HG03064 (cell line): ENCODE measurements around the gene IER2.
A peak's percentile ranks its signal among the peaks of the same experiment; 100 is the strongest.
"Not testable (repeated sequence)": the region's sequence is repeated elsewhere in the genome, so short reads cannot be mapped to it uniquely, and the experiment has no call there.

Experiments used
- ATAC-seq: cut with Tn5 transposase; IDR thresholded peaks from one replicate; pipeline ENCODE4 v1.9.1; 2021; ENCODE audit warnings: low read depth; ENCODE audit not compliant: unreplicated experiment

Gene IER2

DNA sequence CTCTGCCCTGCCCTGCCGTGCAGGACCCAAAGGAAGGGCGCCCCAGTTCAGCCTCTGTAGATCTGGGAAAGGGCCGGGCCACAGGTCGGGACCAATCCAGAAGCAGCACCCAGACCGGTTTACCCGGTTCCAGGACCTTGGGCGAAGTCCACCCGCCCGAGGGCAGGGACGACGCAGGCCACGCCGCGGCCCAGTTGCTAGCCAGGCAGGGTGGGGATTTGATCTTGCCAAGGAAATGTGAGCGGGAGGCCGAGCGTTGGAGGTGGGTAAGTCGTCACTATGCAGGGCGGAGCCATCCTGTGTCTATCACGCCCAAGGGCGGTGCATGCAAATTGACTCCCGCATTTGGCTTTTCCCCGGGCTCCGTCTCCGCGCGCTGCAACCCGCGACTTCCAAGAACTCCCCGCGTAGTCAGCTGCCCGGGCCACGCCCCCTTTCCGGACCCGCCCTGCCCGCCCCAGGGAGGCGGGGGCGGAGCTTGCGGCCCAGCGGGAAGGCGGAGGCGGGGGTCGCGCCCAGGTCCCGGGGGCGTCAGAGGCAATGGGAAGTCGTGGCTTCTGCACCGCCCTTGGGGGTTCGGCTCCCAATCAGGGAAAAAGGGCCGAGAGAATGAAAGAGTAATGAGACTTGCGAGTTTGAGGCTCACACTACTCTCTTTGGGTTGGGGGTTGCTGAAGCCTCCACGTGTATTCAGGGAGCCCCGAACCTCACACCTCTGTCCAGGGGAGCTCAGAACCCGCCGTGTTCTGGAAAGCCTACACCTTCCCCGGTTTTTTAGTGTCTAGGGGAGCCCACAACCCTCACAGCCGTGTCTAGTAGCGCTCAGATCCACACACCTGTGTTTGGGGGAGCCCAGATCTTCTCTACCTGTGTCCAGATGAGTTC is 12.8 kb downstream of the IER2 start:
- ATAC-seq = peak; percentile 46

DNA sequence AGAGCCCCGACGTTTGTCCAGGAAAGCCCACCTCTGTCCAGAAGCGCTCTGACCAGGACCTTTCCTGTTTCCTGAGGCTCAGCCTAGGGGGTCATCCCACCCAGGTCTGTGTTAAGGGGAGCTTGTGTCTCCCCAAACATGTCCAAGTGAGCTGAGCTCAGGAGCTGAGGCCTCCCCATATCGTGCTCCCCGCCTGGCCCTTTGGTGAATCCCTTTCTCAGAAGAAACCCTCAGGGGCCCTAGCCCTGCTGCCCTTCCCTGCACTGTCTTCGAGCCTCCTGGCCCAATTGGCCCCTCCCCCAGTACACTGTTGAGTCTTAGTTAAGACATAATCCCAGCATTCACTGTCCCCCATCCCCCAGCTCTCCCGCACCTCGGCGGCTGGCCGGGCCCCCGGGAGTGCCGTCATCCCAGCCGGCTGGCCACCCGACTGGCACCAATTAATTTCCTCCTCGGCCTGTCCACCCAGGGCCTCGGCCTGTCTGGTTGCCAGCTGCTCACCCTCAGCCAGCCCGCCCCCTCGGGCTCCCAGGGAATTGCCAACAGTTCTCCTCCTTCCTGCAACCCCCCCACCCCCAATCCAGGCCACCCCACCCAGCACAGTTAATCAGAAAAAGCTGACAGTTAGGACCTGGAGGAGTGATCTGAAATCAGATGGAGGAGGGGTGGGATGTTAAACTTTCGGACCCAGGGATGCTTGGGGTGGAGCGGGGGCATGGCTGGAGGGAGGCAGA is 13.6 kb downstream of the IER2 start:
- ATAC-seq = no peak

DNA sequence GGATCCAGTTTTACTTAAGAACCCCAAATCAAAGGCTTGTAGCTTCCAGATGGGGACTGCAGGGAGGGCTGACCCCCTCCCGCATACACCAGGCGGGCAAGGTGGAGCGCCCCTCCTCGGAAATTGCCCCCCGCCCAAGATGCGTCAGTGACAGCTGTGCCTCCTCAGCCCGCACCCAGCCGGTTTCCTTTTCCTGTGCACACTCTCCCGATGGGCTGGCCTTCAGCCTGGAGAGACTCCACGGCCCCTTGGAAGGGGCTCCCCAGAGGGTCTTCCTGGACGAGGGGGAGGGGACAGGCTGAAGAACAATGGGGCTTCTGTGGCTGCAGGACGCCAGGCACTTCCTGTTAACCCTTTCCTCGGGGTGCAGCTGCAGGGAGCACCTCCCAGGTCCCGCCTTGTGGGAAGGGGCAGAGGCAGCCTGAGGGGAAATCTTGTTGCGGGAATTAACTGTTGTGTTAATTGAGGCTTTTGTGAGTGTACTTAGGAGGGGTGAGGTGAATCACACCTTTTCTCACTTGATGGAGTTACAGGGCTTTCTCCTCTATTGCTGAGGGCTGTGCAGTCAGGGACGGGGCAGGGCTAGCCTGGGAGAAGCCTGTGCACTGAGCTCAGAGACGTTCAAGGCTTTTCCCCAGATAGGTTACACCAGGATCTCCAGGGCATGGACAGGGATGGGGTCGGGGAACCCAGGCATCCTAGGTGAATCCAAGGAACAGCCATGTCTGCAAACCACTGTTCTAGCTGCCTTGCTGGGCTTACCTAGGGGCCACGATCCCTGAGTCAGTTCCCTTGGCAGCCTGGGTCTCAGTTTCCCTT is 14.3 kb downstream of the IER2 start:
- ATAC-seq = no peak

DNA sequence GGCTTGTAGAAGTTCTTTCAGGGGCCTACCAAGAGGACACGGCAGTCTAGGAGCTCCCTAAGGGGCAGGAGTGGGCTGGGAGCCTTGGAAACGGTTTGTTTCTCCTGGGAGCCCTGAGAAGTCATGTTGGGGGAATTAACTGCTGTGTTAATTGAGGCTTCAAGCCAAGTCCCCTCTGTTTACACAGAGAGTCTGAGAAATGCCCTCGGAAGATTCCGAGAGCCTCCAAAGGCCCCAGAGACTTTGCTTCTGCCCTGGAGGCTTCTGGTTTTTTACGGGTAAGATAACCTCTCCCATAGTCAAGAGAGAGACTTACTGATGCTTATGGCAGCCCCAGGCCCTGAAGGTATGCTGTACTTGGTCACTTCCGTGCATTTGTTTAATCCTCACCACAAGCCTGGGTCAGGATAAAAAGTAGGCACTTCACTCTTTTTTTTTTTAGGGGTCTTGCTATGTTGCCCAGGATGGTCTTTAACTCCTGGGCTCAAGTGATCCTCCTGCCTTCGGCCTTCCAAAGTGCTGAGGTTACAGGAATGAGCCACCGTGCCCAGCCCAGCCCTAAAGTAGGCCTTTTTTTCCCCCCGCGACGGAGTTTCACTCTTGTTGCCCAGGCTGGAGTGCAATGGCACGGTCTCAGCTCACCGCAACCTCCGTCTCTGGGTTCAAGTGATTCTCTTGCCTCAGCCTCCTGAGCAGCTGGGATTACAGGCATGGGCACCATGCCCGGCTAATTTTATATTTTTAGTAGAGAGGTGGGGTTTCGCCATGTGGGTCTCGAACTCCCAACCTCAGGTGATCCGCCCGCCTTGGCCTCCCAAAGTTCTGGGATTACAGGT is 15.2 kb downstream of the IER2 start:
- no peak for ATAC-seq

DNA sequence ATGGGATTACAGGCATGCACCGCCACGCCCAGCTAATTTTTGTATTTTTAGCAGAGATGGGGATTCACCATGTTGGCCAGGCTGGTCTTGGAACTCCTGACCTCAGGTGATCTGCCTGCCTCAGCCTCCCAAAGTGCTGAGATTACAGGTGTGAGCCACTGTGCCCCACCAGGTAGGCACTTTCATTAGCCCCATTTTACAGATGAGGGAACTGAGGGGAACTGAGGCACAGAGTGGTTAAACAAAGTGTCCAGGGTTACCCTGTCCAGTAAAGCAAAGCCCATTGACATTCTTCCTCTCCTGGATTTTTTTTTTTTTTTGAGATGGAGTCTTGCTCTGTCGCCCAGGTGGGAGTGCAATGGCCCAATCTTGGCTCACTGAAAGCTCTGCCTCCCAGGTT is 15.9 kb downstream of the IER2 start:
- ATAC-seq = not testable (repeated sequence)

DNA sequence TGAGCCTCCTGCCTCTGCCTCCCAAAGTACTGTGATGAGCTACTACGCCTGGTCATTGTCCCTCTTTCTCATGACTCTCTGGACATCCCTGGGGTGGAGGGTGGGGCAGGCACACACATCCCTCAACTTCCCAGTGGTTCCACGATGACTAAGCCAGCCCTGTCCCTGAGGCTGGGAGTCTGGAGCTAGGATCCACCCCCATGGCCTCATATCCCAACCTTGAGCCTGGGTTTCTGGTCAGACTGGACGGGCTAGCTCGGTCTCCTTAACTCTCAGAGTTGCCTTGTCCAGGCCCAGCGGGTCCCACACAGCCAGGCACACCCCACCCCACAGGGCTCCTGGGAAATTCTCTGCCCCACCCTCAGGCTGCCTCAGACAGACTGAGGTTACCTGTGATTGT is 19.6 kb downstream of the IER2 start:
- ATAC-seq = no peak

DNA sequence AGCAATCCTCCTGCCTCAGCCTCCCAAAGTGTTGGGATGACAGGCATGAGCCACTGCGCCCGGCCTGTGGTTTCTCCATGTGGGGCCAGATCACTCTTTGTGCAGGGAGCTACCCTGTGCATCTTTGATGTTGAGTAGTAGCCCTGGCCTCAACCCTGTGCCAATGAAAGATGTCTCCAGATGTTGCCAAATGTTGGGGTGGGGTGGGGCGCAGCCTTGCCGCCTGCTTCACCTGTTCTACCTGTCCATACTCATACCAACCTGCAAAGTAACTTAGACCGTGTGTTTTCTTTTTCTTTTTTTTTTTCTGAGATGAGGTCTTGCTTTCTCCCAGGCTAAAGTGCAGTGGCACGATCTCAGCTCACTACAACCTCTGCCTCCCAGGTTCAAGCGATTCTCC is 20.9 kb downstream of the IER2 start:
- ATAC-seq = no peak

DNA sequence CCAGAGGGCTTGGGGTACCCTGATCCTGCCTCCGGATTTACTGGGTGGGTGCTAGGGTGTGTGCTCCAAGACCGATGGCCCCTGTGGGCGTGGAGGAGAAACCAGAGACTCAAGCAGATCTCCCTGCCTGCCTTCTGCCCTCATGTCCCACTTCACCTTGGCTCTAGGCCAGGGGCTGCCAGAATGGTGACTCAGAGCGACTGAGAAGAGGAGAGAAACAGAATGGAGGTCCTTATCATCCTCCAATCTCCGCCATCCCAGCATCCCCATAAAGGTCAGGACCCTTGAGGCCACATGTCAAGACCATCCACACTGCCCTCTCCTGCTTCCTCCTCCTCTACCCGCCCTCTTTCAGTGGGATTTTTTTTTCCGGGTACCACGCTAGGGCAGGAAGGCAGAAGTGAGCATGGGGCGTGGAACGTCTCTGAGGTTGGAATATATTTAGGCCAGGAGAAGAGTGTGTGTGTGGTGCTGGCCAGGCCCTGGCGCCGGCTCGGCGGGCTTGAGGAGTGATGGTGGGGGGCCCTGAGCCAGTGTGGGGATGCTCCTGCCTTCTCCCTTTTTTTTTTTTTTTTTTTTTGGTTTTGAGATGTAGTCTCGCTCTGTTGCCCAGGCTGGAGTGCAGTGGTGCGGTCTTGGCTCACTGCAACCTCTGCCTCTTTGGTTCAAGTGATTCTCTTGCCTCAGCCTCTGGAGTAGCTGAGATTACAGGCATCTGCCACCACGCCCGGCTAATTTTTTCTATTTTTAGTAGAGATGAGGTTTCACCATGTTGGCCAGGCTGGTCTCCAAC is 22.3 kb downstream of the IER2 start:
- no peak for ATAC-seq

DNA sequence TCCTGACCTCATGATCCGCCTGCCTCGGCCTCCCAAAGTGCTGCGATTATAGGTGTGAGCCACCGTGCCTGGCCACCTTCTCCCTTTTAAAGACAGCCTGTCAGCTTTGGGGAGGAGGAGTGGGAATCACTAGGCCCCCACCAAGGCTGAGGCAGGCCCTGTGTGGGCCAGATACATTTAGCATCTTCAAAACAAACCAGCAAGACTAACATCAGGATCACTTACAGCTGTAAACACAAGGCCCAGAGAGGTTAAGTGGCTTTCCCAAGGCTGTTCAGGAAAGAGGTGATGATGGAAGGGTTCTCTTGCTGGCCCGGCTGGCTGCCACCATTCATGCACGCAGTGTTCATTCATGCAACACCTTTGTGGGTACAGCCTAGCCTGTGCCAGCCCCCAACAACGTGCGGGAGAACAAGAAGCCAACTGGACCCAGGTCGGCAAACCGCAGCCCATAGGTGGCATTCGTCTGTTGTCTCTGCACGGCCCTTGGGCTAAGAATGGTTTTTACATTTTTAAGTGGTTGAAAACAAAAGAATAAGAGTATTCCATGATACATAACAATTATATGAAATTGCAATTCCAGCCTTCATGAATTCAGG is 23.0 kb downstream of the IER2 start:
- no peak for ATAC-seq

DNA sequence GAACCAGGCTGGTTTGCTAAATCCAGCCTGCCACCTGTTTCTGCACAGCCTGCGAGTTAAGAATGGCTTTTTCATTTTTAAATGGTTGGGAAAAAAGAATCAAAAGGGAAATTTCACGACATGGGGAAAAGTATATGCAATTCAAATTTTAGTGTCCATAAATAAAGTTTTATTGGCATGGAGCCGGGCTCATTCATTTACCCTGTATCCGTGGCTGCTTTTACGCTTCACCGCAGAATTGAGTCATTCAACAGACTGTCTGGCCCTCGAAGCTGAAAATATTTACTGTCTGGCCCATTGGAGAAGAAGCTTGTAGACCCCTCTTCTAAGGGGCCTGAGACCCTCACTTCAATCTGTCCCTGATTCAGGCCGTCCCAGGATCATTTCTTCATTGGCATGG is 26.1 kb downstream of the IER2 start:
- ATAC-seq = no peak

DNA sequence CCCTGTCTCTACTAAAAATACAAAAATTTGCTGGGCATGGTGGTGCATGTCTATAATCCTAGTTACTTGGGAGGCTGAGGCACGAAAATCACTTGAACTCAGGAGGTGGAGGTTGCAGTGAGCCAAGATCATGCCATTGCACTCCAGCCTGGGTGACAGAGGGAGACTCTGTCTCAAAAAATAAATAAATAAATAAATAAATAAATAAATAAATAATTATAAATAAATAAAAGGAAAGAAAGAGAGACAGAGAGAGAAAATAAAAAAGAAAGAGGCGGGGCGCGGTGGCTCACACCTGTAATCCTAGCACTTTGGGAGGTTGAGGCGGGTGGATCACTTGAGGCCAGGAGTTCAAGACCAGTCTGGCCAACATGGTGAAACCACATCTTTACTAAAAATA is 27.4 kb downstream of the IER2 start:
- not testable (repeated sequence) for ATAC-seq

DNA sequence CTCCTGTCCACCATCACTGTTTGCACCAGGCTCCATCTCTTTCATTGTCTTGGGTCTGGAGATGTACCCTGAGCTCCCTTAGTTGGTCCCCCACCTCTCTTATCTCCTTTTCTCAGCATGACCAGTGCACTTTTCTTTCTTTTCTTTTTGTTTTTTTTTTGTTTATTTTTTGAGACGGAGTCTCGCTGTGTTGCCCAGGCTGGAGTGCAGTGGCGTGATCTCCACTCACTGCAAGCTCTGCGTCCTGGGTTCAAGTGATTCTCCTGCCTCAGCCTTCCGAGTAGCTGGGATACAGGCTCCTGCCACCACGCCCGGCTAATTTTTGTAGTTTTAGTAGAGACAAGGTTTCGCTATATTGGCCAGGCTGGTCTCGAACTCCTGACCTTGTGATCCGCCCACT is 28.1 kb downstream of the IER2 start:
- ATAC-seq = not testable (repeated sequence)

DNA sequence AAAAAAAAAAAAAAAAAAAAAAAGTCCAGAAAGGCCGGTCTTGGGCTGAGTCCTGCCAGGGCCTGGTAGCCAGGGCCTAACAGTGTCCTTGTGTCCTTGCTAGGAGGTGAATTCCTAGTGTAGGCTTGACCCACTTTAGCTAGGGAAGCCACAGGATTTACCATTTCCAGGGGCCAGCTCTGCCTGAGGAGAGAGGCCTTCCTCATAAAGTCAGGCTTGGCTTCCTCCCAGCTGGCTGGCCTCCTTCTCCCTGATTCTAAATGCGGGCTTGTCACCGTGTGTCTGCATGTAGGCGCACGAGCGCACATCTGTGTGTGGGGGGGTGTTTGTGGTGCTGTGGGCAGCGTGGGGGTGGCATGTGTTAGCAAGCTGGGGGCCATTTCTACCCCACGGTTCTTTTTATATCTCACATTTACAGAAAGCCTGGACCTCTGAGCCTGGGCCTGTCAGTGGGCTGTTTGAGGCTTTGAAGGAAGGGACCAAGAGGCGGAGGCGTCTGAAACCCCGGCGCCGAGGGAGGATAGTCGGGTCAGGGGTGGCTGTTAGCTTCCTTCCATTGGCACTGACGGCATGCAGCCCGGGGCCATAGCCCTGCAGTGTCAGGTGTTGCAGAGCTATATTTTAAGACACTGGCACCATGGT is 31.7 kb downstream of the IER2 start:
- ATAC-seq = no peak

DNA sequence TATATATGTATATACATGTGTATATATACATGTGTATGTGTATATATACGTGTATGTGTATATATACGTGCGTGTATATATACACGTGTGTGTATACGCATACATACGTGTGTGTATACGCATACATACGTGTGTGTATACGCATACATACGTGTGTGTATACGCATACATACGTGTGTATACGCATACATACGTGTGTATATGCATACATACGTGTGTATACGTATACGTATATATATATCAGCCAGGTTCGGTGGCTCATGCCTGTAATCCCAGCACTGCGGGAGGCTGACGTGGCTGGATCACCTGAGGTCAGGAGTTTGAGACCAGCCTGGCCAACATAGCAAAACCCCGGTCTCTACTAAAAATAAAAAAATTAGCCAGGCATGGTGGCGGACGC is 34.7 kb downstream of the IER2 start:
- not testable (repeated sequence) for ATAC-seq

DNA sequence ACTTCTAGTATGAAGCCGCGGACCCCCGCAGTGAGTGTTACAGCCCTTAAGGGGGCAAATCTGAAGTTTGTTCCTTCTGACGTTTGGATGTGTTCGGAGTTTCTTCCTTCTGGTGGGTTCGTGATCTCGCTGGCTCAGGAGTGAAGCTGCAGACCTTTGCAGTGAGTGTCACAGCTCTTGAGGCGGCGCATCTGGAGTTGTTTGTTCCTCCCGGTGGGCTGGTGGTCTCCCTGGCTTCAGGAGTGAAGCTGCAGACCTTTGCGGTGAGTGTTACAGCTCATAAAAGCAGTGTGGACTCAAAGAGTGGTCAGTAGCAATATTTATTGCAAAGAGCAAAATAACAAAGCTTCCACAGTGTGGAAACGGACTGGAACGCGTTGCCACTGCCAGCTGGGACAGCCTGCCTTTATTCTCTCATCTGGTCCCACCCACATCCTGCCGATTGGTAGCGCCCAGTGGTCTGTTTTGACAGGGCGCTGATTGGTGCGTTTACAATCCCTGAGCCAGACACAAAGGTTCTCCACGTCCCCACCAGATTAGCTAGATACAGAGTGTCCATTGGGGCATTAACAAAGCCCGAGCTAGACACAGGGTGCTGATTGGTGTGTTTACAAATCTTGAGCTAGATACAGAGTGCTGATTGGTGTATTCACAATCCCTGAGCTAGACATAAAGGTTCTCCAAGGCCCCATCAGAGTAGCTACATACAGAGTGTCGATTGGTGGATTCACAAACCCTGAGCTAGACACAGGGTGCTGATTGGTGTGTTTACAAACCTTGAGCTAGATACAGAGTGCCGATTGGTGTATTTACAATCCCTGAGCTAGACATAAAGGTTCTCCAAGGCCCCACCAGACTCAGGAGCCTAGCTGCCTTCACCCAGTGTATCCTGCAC is 35.8 kb downstream of the IER2 start:
- ATAC-seq = not testable (repeated sequence)

DNA sequence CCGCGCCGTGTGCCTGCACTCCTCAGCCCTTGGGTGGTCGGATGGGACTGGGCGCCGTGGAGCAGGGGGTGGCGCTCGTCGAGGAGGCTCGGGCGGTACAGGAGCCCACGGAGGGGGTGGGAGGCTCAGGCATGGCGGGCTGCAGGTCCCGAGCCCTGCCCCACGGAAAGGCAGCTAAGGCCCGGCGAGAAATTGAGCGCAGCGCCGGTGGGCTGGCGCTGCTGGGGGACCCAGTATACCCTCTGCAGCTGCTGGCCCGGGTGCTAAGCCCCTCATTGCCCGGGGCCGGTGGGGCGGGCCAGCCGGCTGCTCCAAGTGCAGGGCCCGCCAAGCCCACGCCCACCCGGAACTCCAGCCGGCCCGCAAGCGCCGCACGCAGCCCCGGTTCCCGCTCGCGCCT is 36.5 kb downstream of the IER2 start:
- not testable (repeated sequence) for ATAC-seq

DNA sequence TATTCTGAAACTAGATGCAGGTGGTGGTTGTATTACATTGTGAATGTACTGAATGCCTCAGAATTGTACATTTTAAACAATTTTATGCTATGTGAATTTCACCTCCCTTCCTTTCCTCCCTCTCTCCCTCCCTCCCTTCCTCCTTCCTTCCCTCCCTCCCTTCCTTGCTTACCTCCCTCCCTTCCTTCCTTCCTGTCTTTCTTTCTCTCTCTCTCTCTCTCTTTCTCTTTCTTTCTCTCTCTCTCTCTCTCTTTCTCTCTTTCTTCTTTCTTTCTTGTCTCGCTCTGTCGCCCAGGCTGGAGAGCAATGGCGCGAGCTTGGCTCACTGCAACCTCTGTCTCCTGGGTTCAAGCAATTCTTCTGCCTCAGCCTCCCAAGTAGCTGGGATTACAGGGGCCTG is 37.2 kb downstream of the IER2 start:
- no peak for ATAC-seq

DNA sequence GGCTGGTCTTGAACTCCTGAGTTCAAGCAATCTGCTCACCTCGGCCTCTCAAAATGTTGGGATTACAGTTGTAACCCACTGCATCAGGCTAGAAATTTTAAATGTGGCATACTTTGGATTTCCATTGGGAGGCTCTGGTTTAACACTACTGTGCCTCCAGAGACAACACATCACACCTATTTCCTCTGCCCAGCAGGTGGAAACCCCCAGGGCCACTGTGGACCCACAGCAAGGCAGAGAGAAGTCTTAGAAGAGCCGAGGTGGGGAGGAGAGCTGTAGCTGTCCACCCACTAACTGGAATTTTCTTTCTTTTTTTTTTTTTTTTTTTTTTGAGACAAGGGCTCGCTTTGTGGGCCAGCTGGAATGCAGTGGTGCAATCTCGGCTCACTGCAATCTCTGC is 39.4 kb downstream of the IER2 start:
- no peak for ATAC-seq
